CD4-positive, alpha-beta memory T cell (primary cell): ENCODE results near the gene ADD2. TPM values are rescaled to one million over a fixed set of nuclear protein-coding genes. Genes with fewer than 3 reads are reported as not detected.

Experiments used
- CTCF ChIA-PET: fragments of 350-600 bp; sonication (Branson Sonifier 250); formaldehyde crosslinking; loops from one replicate; lab custom pipeline; 2021; ENCODE audit warnings: inconsistent platforms; ENCODE audit not compliant: partially characterized antibody; lab: Charles Lee
- POLR2A ChIA-PET: fragments of 350-600 bp; sonication (Branson Sonifier 250); formaldehyde crosslinking; loops from one replicate; lab custom pipeline; 2021; ENCODE audit not compliant: partially characterized antibody; lab: Charles Lee
- DNase-seq, 5 donors: peaks; one replicate each; pipeline versions ENCODE4 v3.0.0 to v3.0.0-alpha.2; 2020 to 2022; ENCODE audit warnings: mixed read lengths in 1 of 5
- H3K27ac ChIP-seq: one replicate; pipeline ENCODE4 v1.7.0; 2013; ENCODE audit warnings: low read depth, low read length
- H3K27me3 ChIP-seq: 2 replicates; pipeline ENCODE4 v1.7.0; 2013; ENCODE audit warnings: mild to moderate bottlenecking, low read length, moderate library complexity; ENCODE audit not compliant: insufficient read depth
- H3K36me3 ChIP-seq: 2 replicates; pipeline ENCODE4 v1.7.0; 2013; ENCODE audit warnings: mild to moderate bottlenecking, low read length, moderate library complexity; ENCODE audit not compliant: insufficient read depth
- H3K4me1 ChIP-seq: 2 replicates; pipeline ENCODE4 v1.7.0; 2013; ENCODE audit warnings: mild to moderate bottlenecking, low read length, moderate library complexity; ENCODE audit not compliant: insufficient read depth
- H3K4me3 ChIP-seq, 2 donors: one replicate each; pipeline ENCODE4 v1.7.0; 2013; ENCODE audit warnings: low read length in 2 of 2, mild to moderate bottlenecking in 1 of 2
- H3K9me3 ChIP-seq, 2 donors: one replicate each; pipeline ENCODE4 v1.7.0; 2013; ENCODE audit warnings: low read length in 2 of 2, control low read depth in 1 of 2; ENCODE audit not compliant: control insufficient read depth in 1 of 2
- H3K27ac Mint-ChIP-seq, 7 donors: one replicate each; pipeline ENCODE4 v1.8.0; 2020 to 2021; ENCODE audit warnings: mixed read lengths in 7 of 7, mild to moderate bottlenecking in 6 of 7, inconsistent platforms in 3 of 7, moderate library complexity in 3 of 7
- H3K27me3 Mint-ChIP-seq, 2 donors: one replicate each; pipeline ENCODE4 v1.8.0; 2020 to 2021; ENCODE audit warnings: mixed read lengths in 2 of 2
- H3K36me3 Mint-ChIP-seq, 2 donors: one replicate each; pipeline ENCODE4 v1.8.0; 2020 to 2021; ENCODE audit warnings: mixed read lengths in 2 of 2, inconsistent platforms in 1 of 2, mild to moderate bottlenecking in 1 of 2
- H3K4me1 Mint-ChIP-seq, 4 donors: one replicate each; pipeline ENCODE4 v1.8.0; 2020 to 2021; ENCODE audit warnings: mixed read lengths in 4 of 4, mild to moderate bottlenecking in 1 of 4
- H3K4me3 Mint-ChIP-seq, 8 donors: one replicate each; pipeline ENCODE4 v1.8.0; 2020 to 2021; ENCODE audit warnings: mixed read lengths in 8 of 8, mild to moderate bottlenecking in 7 of 8, moderate library complexity in 6 of 8, inconsistent platforms in 3 of 8
- H3K9me3 Mint-ChIP-seq, 8 donors: one replicate each; pipeline ENCODE4 v1.8.0; 2020 to 2021; ENCODE audit warnings: mixed read lengths in 8 of 8, mild to moderate bottlenecking in 5 of 8, inconsistent platforms in 3 of 8, moderate library complexity in 1 of 8
- intact Hi-C: fragments of 100-400 bp; cut with micrococcal nuclease; formaldehyde crosslinking; loops from one replicate; pipeline ENCODE4 v1.15.1; 2023
- polyA plus RNA-seq, 2 donors: library from polyadenylated mRNA; unstranded; fragments of 300-500 nt; fragmentation: Illumina TruSeq; gene quantifications; one replicate each; pipeline ENCODE4 v1.2.3, GENCODE V29; 2021
- total RNA-seq, 2 experiments: library from RNA; stranded (reverse); gene quantifications; one replicate each; pipeline ENCODE4 v1.2.3, GENCODE V29; 2021

The ADD2 gene
- total and polyA plus RNA-seq, 4 experiments from 2014 or later = 0.41 to 1.1 (median 0.94) TPM; not detected in 1

DNA sequence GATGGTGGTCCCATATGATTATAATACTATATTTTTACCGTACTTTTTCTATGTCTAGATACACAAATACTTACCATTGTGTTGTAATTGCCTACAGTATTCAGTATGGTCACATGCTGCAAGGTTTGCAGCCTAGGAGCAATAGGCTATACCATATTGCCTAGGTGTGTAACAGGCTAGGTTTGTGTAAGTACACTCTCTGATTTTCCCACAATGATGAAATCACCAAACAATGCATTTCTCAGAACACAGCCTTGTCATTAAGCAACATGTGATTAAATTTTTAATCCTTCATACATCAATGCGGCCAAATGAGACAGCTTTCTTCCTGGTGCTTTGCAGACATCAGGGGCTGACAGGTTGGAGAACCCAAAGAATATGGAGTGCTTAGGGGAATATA, 37.3 kb downstream of the ADD2 start:
- CTCF ChIA-PET = no interaction called here
- no peak overlapping the region for H3K27ac ChIP-seq
- Mint-ChIP-seq H3K4me3 (no peak overlapping the region), H3K9me3 (no peaks in the 10 kb centered on the region), H3K27ac (no peak overlapping the region), H3K36me3 (no peaks in the 10 kb centered on the region), H3K4me1 (no peaks in the 10 kb centered on the region), H3K27me3 (peaks cover 9 to 22% of the 10 kb centered on the region in 2 donors)
- no peaks in the 10 kb centered on the region for H3K9me3 ChIP-seq
- no peak overlapping the region for H3K4me3 ChIP-seq
- intact Hi-C loops = no loop called here
- POLR2A ChIA-PET = no interaction called here
- DNase-seq = no peak
- no peaks in the 10 kb centered on the region for H3K4me1 ChIP-seq
- no peaks in the 10 kb centered on the region for H3K27me3 ChIP-seq
- H3K36me3 ChIP-seq = no peaks in the 10 kb centered on the region

DNA sequence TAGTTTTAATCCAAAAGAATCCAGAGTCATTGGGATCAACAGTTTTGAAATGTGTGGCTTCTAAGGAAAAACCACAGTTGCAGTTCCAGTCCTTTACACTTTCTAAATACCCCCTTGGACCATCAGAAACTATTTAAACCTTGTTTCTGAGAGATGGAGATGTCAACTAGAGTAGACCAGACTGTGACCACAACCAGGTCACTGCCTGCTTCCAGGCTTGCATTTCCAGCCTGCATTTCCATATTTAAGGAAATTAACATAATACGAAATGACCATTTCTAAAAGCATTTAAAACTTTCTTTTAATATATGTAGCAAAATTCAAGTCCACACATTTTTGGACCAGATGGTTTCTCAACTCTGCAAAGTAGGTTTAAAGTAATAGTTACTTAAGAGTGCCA, 38.4 kb downstream of the ADD2 start:
- H3K4me3 Mint-ChIP-seq = no peak overlapping the region
- H3K4me1 Mint-ChIP-seq = no peaks in the 10 kb centered on the region
- no peaks in the 10 kb centered on the region for H3K36me3 Mint-ChIP-seq
- no peak overlapping the region for H3K4me3 ChIP-seq
- H3K4me1 ChIP-seq = no peaks in the 10 kb centered on the region
- ChIA-PET POLR2A (no interaction called here), CTCF (no interaction called here)
- no peak overlapping the region for H3K27ac Mint-ChIP-seq
- intact Hi-C loops = no loop called here
- no peak overlapping the region for H3K27ac ChIP-seq
- no peaks in the 10 kb centered on the region for H3K9me3 ChIP-seq
- DNase-seq = no peak
- H3K9me3 Mint-ChIP-seq = no peaks in the 10 kb centered on the region
- H3K36me3 ChIP-seq = no peaks in the 10 kb centered on the region
- H3K27me3 Mint-ChIP-seq = peaks cover 7 to 19% of the 10 kb centered on the region in 2 donors
- H3K27me3 ChIP-seq = no peaks in the 10 kb centered on the region

DNA sequence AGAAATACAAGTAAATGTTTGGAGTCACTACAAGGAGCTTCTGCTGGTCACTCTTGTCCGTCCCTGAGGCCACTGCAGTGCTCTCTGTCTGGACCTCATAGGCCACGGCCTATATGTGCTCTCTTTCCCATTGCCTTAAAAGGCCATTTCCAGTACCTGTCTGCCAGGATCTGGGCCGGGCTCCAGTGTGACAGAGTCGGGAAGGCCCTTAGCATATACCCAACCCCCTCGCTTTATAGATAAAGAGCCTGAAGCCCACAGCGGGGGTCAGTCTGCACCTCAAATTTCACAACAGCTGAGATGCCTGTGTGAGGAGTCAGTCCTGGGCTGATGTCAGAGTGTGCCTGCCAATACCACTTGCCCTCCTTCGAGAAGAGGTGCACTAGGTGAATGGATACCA, 39.9 kb downstream of the ADD2 start:
- no peak overlapping the region for H3K4me3 Mint-ChIP-seq
- Histone ChIP-seq H3K9me3 (no peaks in the 10 kb centered on the region), H3K27me3 (no peaks in the 10 kb centered on the region), H3K4me1 (no peaks in the 10 kb centered on the region), H3K36me3 (no peaks in the 10 kb centered on the region), H3K27ac (no peak overlapping the region), H3K4me3 (no peak overlapping the region)
- DNase-seq = no peak
- peak overlapping the region in 1 of 7 donors; percentile 24 for H3K27ac Mint-ChIP-seq
- H3K4me1 Mint-ChIP-seq = no peaks in the 10 kb centered on the region
- ChIA-PET POLR2A (no interaction called here), CTCF (no interaction called here)
- no peaks in the 10 kb centered on the region for H3K36me3 Mint-ChIP-seq
- H3K27me3 Mint-ChIP-seq = peaks cover 2 to 7% of the 10 kb centered on the region in 2 donors
- H3K9me3 Mint-ChIP-seq = no peaks in the 10 kb centered on the region
- intact Hi-C loops = no loop called here

DNA sequence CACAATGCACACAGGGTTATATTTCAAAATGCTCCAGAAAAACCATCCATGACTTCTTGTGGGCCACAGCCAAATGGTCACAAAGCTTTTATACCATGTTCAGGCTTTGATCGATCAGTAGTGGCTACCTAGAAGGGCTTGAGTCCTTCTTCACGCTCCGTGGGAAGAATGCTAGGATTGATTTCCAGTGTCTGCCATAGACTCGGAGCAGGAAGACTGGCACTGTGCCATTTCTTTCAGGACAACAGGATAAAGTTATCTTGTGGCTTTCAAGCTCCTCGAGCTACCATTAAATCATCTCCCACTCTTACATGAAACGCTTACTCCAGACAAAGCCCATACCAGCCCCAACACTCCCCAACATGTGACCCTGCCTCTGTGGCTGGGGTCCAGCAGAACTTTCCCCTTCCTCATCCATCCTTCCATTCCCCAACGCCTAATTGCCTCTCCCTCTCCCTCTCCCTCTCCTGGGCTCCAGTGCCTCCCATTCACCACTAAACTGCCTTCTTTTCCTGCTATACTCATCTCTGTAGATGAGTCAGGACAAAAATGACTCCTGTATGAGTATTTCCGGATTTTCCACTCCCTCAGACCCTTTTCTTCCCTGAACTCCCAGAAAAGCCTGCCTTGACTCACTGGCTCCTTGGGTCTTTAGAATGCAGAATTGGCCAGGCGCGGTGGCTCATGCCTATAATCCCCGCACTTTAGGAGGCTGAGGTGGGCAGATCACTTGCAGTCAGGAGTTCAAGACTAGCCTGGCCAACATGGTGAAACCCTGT, 40.9 kb downstream of the ADD2 start:
- ChIA-PET POLR2A (no interaction called here), CTCF (interaction anchor here (1.0 kb wide), 1 partner anchor 72 kb away, joined by 3 read pairs; no protein-coding TSS in a partner anchor)
- Histone ChIP-seq H3K9me3 (no peaks in the 10 kb centered on the region), H3K27me3 (no peaks in the 10 kb centered on the region), H3K4me3 (no peak overlapping the region), H3K4me1 (no peaks in the 10 kb centered on the region), H3K36me3 (no peaks in the 10 kb centered on the region), H3K27ac (no peak overlapping the region)
- peaks cover 2 to 3% of the 10 kb centered on the region in 2 donors for H3K27me3 Mint-ChIP-seq
- no peak for DNase-seq
- H3K4me1 Mint-ChIP-seq = no peaks in the 10 kb centered on the region
- H3K27ac Mint-ChIP-seq = no peak overlapping the region
- H3K4me3 Mint-ChIP-seq = no peak overlapping the region
- H3K9me3 Mint-ChIP-seq = no peaks in the 10 kb centered on the region
- no peaks in the 10 kb centered on the region for H3K36me3 Mint-ChIP-seq
- intact Hi-C loops = no loop called here

- Mint-ChIP-seq H3K4me1 (no peaks in the 10 kb centered on the region), H3K4me3 (no peak overlapping the region), H3K27me3 (peaks cover 2 to 3% of the 10 kb centered on the region in 2 donors), H3K36me3 (no peaks in the 10 kb centered on the region), H3K27ac (no peak overlapping the region), H3K9me3 (no peaks in the 10 kb centered on the region)
- POLR2A ChIA-PET = no interaction called here
- Histone ChIP-seq H3K27ac (no peak overlapping the region), H3K36me3 (no peaks in the 10 kb centered on the region), H3K4me1 (no peaks in the 10 kb centered on the region), H3K27me3 (no peaks in the 10 kb centered on the region), H3K4me3 (no peak overlapping the region), H3K9me3 (no peaks in the 10 kb centered on the region)
- CTCF ChIA-PET = no interaction called here
- intact Hi-C loops = no loop called here
- DNase-seq = no peak
These were observed 42.5 kb downstream of the ADD2 start for GRCh38 chr2:70725505-70725904.

- Mint-ChIP-seq H3K4me3 (no peak overlapping the region), H3K36me3 (no peaks in the 10 kb centered on the region), H3K27ac (no peak overlapping the region), H3K4me1 (no peaks in the 10 kb centered on the region), H3K9me3 (no peaks in the 10 kb centered on the region), H3K27me3 (peaks cover 3 to 7% of the 10 kb centered on the region in 2 donors)
- no peak for DNase-seq
- H3K4me3 ChIP-seq = no peak overlapping the region
- CTCF ChIA-PET = no interaction called here
- H3K9me3 ChIP-seq = no peaks in the 10 kb centered on the region
- H3K36me3 ChIP-seq = no peaks in the 10 kb centered on the region
- H3K27me3 ChIP-seq = no peaks in the 10 kb centered on the region
- intact Hi-C loops = no loop called here
- H3K4me1 ChIP-seq = no peaks in the 10 kb centered on the region
- POLR2A ChIA-PET = no interaction called here
- H3K27ac ChIP-seq = no peak overlapping the region
These were observed 43.6 kb downstream of the ADD2 start for GRCh38 chr2:70724366-70724765.

- no peak for DNase-seq
- H3K4me3 ChIP-seq = no peak overlapping the region
- Mint-ChIP-seq H3K27me3 (peaks cover 3 to 7% of the 10 kb centered on the region in 2 donors), H3K9me3 (no peaks in the 10 kb centered on the region), H3K27ac (no peak overlapping the region), H3K4me3 (no peak overlapping the region), H3K4me1 (no peaks in the 10 kb centered on the region), H3K36me3 (no peaks in the 10 kb centered on the region)
- H3K4me1 ChIP-seq = no peaks in the 10 kb centered on the region
- H3K27me3 ChIP-seq = no peaks in the 10 kb centered on the region
- no peaks in the 10 kb centered on the region for H3K9me3 ChIP-seq
- no peaks in the 10 kb centered on the region for H3K36me3 ChIP-seq
- intact Hi-C loops = no loop called here
- H3K27ac ChIP-seq = no peak overlapping the region
- POLR2A ChIA-PET = no interaction called here
- CTCF ChIA-PET = no interaction called here
These were observed 44.6 kb downstream of the ADD2 start for GRCh38 chr2:70723286-70723885.
